GM18502 (cell line): ENCODE measurements around the gene SLTM.
"Not testable (repeated sequence)": the region's sequence is repeated elsewhere in the genome, so short reads cannot be mapped to it uniquely, and the experiment has no call there.

ENCODE experiments used
- ATAC-seq: cut with Tn5 transposase; IDR thresholded peaks from one replicate; pipeline ENCODE4 v1.9.1; 2021; ENCODE audit warnings: mild to moderate bottlenecking; ENCODE audit not compliant: unreplicated experiment, poor library complexity

The SLTM gene

GRCh38 chr15:58877999-58878825 is 55.3 kb downstream of the SLTM start:
- no peak for ATAC-seq

- no peak for ATAC-seq
These were observed 57.0 kb downstream of the SLTM start for GRCh38 chr15:58876306-58877106.

GRCh38 chr15:58875343-58875742 is 58.1 kb downstream of the SLTM start:
- no peak for ATAC-seq

GRCh38 chr15:58873267-58873666 is 60.2 kb downstream of the SLTM start:
- ATAC-seq, result no peak

GRCh38 chr15:58870451-58870850 is 63.0 kb downstream of the SLTM start:
- ATAC-seq, result no peak

- ATAC-seq, result no peak
These were observed 65.6 kb downstream of the SLTM start for GRCh38 chr15:58867926-58868325.

- ATAC-seq, result no peak
These were observed 68.0 kb downstream of the SLTM start for GRCh38 chr15:58865425-58865880.

GRCh38 chr15:58864602-58865424 is 68.7 kb downstream of the SLTM start:
- ATAC-seq, result no peak

- ATAC-seq, result no peak
These were observed 71.2 kb downstream of the SLTM start for GRCh38 chr15:58862326-58862725.

- not testable (repeated sequence) for ATAC-seq
These were observed 76.9 kb downstream of the SLTM start for GRCh38 chr15:58856621-58857020.

- ATAC-seq, result no peak
These were observed 77.4 kb downstream of the SLTM start for GRCh38 chr15:58856086-58856485.

- no peak for ATAC-seq
These were observed 78.9 kb downstream of the SLTM start for GRCh38 chr15:58854593-58854992.

- ATAC-seq, result no peak
These were observed 81.1 kb downstream of the SLTM start for GRCh38 chr15:58852347-58852746.

- ATAC-seq, result not testable (repeated sequence)
These were observed 82.3 kb downstream of the SLTM start for GRCh38 chr15:58851205-58851604.

GRCh38 chr15:58842713-58843396 is 90.6 kb downstream of the SLTM start:
- no peak for ATAC-seq

GRCh38 chr15:58840048-58840447 is 93.4 kb downstream of the SLTM start:
- no peak for ATAC-seq

- no peak for ATAC-seq
These were observed 94.0 kb downstream of the SLTM start for GRCh38 chr15:58839485-58839884.

- ATAC-seq, result not testable (repeated sequence)
These were observed 99.6 kb downstream of the SLTM start for GRCh38 chr15:58833681-58834426.

- ATAC-seq, result no peak
These were observed 102.9 kb downstream of the SLTM start for GRCh38 chr15:58830556-58830955.
